BLaER1 treated with 17β-estradiol and CSF1 and Interleukin-3, amounts not matched to agents 10 nM and 100 nM (cell line): Measurements from ENCODE around the gene MMP19.

Source experiments
- H3K27ac ChIP-seq, 11 experiments: shearing (Covaris generic); formaldehyde crosslinking; 2 replicates each; pipeline ENCODE4 v1.8.1; 2022
- H3K27me3 ChIP-seq, 11 experiments: shearing (Covaris generic); formaldehyde crosslinking; 2 replicates each; pipeline ENCODE4 v1.8.1; 2022
- H3K36me3 ChIP-seq, 11 experiments: shearing (Covaris generic); formaldehyde crosslinking; 2 replicates each; pipeline ENCODE4 v1.8.1; 2022
- H3K4me1 ChIP-seq, 10 experiments: shearing (Covaris generic); formaldehyde crosslinking; 2 replicates each; pipeline ENCODE4 v1.8.1; 2022
- H3K4me2 ChIP-seq, 11 experiments: shearing (Covaris generic); formaldehyde crosslinking; 2 replicates each; pipeline ENCODE4 v1.8.1; 2022
- H3K4me3 ChIP-seq, 10 experiments: shearing (Covaris generic); formaldehyde crosslinking; 2 replicates each; pipeline ENCODE4 v1.8.1; 2022
- H3K9ac ChIP-seq, 11 experiments: shearing (Covaris generic); formaldehyde crosslinking; 2 replicates each; pipeline ENCODE4 v1.8.1; 2022
- H3K9me3 ChIP-seq, 11 experiments: shearing (Covaris generic); formaldehyde crosslinking; replicated peaks in 1 of 11; 2 replicates each; pipeline ENCODE4 v1.8.1; 2022
- H4K20me1 ChIP-seq, 11 experiments: shearing (Covaris generic); formaldehyde crosslinking; 2 replicates each; pipeline ENCODE4 v1.8.1; 2022
- Cebpa-rat ChIP-seq, 11 experiments: shearing (Covaris generic); IDR thresholded peaks; 2 replicates each; pipeline ENCODE4 v1.8.1; 2022

MMP19 gene

DNA sequence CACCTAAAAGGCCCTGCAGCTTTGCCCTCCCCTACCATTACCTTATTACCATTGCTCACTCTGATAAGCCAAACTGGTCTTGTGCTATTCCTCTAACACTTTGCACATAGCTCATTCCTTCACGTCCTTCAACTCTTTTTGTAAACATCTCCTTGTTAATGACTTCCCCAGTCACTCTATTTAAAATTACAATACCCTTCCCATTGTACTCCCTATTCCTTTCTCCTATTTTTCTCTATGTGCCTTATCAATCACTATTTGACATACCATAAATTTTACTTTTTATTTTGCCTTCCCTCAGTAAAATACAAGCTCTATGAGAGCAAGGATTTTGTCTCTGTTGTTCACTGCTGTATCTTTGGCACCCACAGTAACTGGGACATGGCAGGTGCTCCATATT is 30.6 kb downstream of the MMP19 start:
- Histone ChIP-seq H3K9ac (no peak overlapping the region; a peak in 1 of 22 replicates), H3K9me3 (no peaks in the 10 kb centered on the region), H3K27me3 (no peaks in the 10 kb centered on the region), H4K20me1 (peaks cover 85 to 96% (median 94%) of the 10 kb centered on the region in 11 experiments), H3K36me3 (peaks cover 61 to 90% (median 79%) of the 10 kb centered on the region in 11 experiments), H3K4me1 (peaks cover 13 to 31% (median 24%) of the 10 kb centered on the region in 10 experiments), H3K4me2 (no peak overlapping the region), H3K4me3 (no peak overlapping the region), H3K27ac (no peak overlapping the region)
- no peak for TF ChIP-seq Cebpa-rat (IDR thresholded peaks at IDR 0.05)

DNA sequence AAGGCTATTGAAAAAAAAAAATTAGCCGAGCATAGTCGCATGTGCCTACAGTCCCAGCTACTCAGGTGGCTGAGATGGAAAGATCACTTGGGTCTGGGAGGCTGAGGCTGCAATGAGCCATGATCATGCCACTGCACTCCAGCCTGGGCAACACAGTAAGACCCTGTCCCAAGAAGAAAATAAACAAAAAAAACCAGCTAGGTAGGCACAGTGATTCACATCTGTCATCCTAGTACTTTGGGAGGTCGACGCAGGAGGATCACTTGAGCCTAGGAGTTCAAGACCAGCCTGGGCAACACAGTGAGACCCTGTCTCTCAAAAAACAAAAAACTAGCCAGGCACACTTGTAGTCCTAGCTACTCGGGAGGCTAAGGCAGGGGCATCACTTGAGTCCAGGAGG is 33.5 kb downstream of the MMP19 start:
- Histone ChIP-seq H3K4me3 (no peak overlapping the region), H3K27ac (no peak overlapping the region), H3K9ac (no peak overlapping the region), H3K4me2 (no peak overlapping the region), H3K36me3 (peaks cover 75 to 100% (median 90%) of the 10 kb centered on the region in 11 experiments), H3K4me1 (peaks cover 0 to 9% (median 1%) of the 10 kb centered on the region in 10 experiments; a peak in 8 of 20 replicates), H3K9me3 (no peaks in the 10 kb centered on the region), H3K27me3 (no peaks in the 10 kb centered on the region), H4K20me1 (peaks cover 96 to 100% (median 100%) of the 10 kb centered on the region in 11 experiments)
- TF ChIP-seq Cebpa-rat (IDR thresholded peaks at IDR 0.05), result no peak

DNA sequence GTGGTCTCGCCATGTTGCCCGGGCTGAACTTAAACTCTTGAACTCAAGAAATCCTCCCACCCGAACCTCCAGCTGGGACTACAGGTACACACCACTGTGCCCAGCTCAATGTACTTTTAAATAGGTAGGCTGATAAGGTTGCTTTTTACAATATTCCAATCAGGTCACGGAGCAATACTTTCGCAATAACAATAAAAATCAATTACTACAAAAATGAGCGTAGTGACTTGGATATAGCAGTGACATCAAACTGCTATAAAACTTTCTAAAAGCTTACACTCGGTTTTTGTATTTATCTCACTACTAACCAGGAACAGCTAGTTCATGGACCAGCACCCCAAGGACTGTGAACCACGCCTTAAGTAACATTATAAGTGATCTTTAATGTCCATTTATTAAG is 35.8 kb downstream of the MMP19 start:
- Histone ChIP-seq H3K4me3 (no peak overlapping the region), H3K27ac (no peak overlapping the region), H3K9me3 (no peaks in the 10 kb centered on the region), H3K36me3 (peaks cover 79 to 100% (median 93%) of the 10 kb centered on the region in 11 experiments), H3K9ac (no peak overlapping the region), H4K20me1 (peaks cover 85 to 100% (median 95%) of the 10 kb centered on the region in 11 experiments), H3K4me2 (no peak overlapping the region), H3K4me1 (no peaks in the 10 kb centered on the region), H3K27me3 (no peaks in the 10 kb centered on the region)
- no peak for TF ChIP-seq Cebpa-rat (IDR thresholded peaks at IDR 0.05)

DNA sequence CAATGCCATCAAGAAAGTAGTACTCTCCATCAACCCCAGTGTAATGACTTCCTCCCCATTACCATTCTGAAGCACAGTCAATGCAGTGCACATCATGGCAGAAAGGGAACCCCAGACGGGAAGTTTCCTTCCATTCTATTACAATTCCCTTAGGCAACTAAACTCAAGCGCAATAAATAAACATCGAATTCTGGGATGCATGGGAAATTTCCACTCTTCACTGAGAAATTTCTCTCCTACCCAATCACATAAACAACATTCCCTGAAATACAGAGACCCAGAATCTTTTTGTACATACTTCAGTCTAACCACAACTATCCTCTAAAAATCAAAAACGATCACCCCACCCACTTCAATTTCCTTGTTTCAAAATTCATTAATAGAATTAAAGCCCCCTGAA is 45.2 kb downstream of the MMP19 start:
- no peaks in the 10 kb centered on the region for H3K9me3 ChIP-seq
- H3K4me1 ChIP-seq, result no peaks in the 10 kb centered on the region
- no peak overlapping the region for H3K4me3 ChIP-seq
- peaks cover 97 to 100% (median 100%) of the 10 kb centered on the region in 11 experiments for H3K36me3 ChIP-seq
- H3K27me3 ChIP-seq, result no peaks in the 10 kb centered on the region
- peaks cover 19 to 87% (median 45%) of the 10 kb centered on the region in 11 experiments; a peak in 18 of 22 replicates for H4K20me1 ChIP-seq
- no peak overlapping the region for H3K27ac ChIP-seq
- H3K4me2 ChIP-seq, result no peak overlapping the region
- no peak overlapping the region for H3K9ac ChIP-seq
- no peak for TF ChIP-seq Cebpa-rat (IDR thresholded peaks at IDR 0.05)

DNA sequence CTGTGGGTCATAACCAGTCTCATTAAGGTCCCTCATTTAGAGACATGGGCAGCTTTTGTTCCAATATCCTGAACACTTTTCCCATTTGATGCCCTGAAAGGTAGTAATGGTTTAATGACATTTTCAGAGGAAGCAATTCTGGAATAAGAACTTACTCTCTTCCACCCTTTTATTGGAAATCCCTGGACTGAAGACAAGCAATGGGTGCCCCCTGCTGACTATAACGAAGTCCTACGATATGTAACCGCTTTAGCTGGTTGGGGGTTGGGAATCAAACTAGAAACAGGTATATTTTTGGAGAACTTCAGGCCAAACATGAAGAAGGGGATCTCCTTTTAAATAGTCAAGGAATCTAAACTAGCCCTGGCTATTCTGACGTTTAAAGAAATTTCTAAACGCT is 45.7 kb downstream of the MMP19 start:
- H4K20me1 ChIP-seq, result peaks cover 22 to 85% (median 46%) of the 10 kb centered on the region in 11 experiments; a peak in 18 of 22 replicates
- no peaks in the 10 kb centered on the region for H3K9me3 ChIP-seq
- no peak for TF ChIP-seq Cebpa-rat (IDR thresholded peaks at IDR 0.05)
- H3K27ac ChIP-seq, result no peak overlapping the region
- no peak overlapping the region for H3K4me2 ChIP-seq
- peaks cover 98 to 100% (median 100%) of the 10 kb centered on the region in 11 experiments for H3K36me3 ChIP-seq
- H3K4me3 ChIP-seq, result no peak overlapping the region
- H3K4me1 ChIP-seq, result no peaks in the 10 kb centered on the region
- no peaks in the 10 kb centered on the region for H3K27me3 ChIP-seq
- no peak overlapping the region for H3K9ac ChIP-seq

DNA sequence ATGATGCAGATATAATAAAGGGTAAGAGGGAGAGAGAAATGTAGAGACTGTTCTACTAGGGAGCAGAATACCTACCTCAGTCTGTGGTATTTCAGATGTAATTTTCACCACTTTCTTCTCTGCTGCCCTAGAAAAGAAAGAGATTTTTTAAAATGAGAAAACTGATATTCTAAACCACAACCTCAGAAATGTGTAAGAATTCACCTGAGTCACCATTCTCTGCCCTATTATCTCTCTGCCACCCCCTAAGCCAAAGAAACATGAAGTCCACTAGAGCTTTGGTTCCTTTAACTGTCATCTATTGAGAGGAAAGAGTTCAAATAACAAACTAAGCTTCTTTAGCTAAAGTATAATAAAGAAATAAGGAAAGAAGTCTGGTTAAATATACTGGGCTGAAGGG is 46.8 kb downstream of the MMP19 start:
- H3K9ac ChIP-seq, result no peak overlapping the region
- H3K4me3 ChIP-seq, result no peak overlapping the region
- H3K27me3 ChIP-seq, result no peaks in the 10 kb centered on the region
- no peaks in the 10 kb centered on the region for H3K4me1 ChIP-seq
- peaks cover 94 to 100% (median 100%) of the 10 kb centered on the region in 11 experiments for H3K36me3 ChIP-seq
- no peaks in the 10 kb centered on the region for H3K9me3 ChIP-seq
- TF ChIP-seq Cebpa-rat (IDR thresholded peaks at IDR 0.05), result no peak
- no peak overlapping the region for H3K4me2 ChIP-seq
- H3K27ac ChIP-seq, result no peak overlapping the region
- peaks cover 11 to 85% (median 41%) of the 10 kb centered on the region in 11 experiments; a peak in 18 of 22 replicates for H4K20me1 ChIP-seq

DNA sequence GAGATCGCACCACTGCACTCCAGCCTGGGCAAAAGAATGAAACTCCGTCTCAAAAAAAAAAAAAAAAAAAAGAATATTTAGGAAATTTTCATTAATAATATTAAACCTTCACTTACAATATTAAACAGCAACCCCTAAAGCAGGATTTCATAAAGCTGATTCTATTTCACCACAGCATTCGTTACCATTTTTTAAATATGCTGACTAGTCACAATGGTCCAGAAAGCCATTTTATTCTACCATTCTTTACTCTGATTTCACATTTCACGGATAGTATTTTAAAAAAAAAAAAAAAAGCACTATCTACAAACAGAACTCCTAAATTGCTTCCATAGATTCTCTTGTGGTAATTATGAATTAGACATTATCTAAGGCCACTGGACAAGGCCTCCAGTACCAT is 52.8 kb downstream of the MMP19 start:
- H3K9ac ChIP-seq, result no peak overlapping the region
- H3K27ac ChIP-seq, result no peak overlapping the region
- H4K20me1 ChIP-seq, result peaks cover 0 to 75% (median 16%) of the 10 kb centered on the region in 11 experiments; a peak in 12 of 22 replicates
- no peak overlapping the region for H3K4me3 ChIP-seq
- no peaks in the 10 kb centered on the region for H3K4me1 ChIP-seq
- no peak overlapping the region for H3K4me2 ChIP-seq
- H3K36me3 ChIP-seq, result peaks cover 95 to 100% (median 100%) of the 10 kb centered on the region in 11 experiments
- H3K27me3 ChIP-seq, result no peaks in the 10 kb centered on the region
- no peak for TF ChIP-seq Cebpa-rat (IDR thresholded peaks at IDR 0.05)
- no peaks in the 10 kb centered on the region for H3K9me3 ChIP-seq

DNA sequence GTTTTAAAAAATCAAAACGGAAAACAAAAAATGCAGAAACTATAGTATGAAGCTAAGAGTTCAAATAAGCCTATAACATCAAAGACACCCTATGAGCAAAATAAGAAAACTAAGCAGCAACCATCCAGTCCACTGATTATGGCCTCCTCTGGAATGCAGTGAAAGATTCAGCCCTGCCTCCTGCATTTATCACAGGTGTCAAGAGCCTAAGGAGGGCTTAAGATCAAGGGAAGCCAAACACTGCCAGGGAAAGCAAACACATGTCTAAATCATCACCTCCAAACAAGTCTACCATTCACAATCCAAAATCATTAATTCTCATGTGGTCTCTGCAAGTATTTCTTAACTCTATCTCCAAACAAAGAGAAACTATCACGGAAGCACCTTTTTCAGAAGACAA is 53.6 kb downstream of the MMP19 start:
- no peak overlapping the region for H3K4me2 ChIP-seq
- no peak overlapping the region for H3K9ac ChIP-seq
- TF ChIP-seq Cebpa-rat (IDR thresholded peaks at IDR 0.05), result no peak
- peaks cover 95 to 100% (median 100%) of the 10 kb centered on the region in 11 experiments for H3K36me3 ChIP-seq
- peaks cover 0 to 78% (median 16%) of the 10 kb centered on the region in 11 experiments; a peak in 12 of 22 replicates for H4K20me1 ChIP-seq
- H3K27me3 ChIP-seq, result no peaks in the 10 kb centered on the region
- no peaks in the 10 kb centered on the region for H3K9me3 ChIP-seq
- H3K4me3 ChIP-seq, result no peak overlapping the region
- no peaks in the 10 kb centered on the region for H3K4me1 ChIP-seq
- H3K27ac ChIP-seq, result no peak overlapping the region

DNA sequence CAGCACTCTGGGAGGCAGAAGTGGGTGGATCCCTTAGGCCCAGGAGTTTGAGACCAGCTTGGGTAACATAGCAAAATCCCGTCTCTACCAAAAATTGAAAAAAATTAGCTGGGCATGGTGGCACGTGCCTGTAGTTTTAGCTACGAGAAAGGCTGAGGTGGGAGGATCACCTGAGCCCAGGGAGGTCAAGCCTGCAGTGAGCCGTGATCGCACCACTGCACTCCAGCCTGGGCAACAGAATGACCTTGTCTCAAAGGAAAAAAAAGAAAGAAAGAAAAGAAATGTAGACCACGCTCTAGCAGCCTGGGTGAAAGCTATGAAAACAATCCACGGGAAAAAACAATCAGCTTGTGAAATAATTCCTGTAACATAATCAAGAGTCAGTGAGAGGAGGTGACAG is 54.2 kb downstream of the MMP19 start:
- peaks cover 0 to 78% (median 16%) of the 10 kb centered on the region in 11 experiments; a peak in 12 of 22 replicates for H4K20me1 ChIP-seq
- no peak overlapping the region for H3K27ac ChIP-seq
- H3K27me3 ChIP-seq, result no peaks in the 10 kb centered on the region
- no peaks in the 10 kb centered on the region for H3K4me1 ChIP-seq
- H3K9ac ChIP-seq, result no peak overlapping the region
- TF ChIP-seq Cebpa-rat (IDR thresholded peaks at IDR 0.05), result no peak
- no peak overlapping the region for H3K4me3 ChIP-seq
- peaks cover 95 to 100% (median 100%) of the 10 kb centered on the region in 11 experiments for H3K36me3 ChIP-seq
- H3K9me3 ChIP-seq, result no peaks in the 10 kb centered on the region
- no peak overlapping the region for H3K4me2 ChIP-seq
